Loucy (cell line): ENCODE measurements around the gene APOH.

ENCODE experiments used
- H2AFZ ChIP-seq: fragments of 200-600 bp; sonication (generic); 2 replicates; pipeline ENCODE4 v1.6.0; 2016; ENCODE audit warnings: antibody characterized with exemption, mild to moderate bottlenecking, low read length, moderate library complexity
- H3F3A ChIP-seq: fragments of 200-600 bp; 2 replicates; pipeline ENCODE4 v1.6.0; 2016; ENCODE audit warnings: antibody characterized with exemption, low read depth, mild to moderate bottlenecking
- H3K27me3 ChIP-seq: fragments of 200-600 bp; sonication (generic); 2 replicates; pipeline ENCODE4 v1.6.1; 2014; ENCODE audit warnings: low read length, mild to moderate bottlenecking; ENCODE audit not compliant: insufficient read depth, poor library complexity, severe bottlenecking
- H3K36me3 ChIP-seq: fragments of 200-600 bp; sonication (generic); 2 replicates; pipeline ENCODE4 v1.6.1; 2016; ENCODE audit warnings: low read length; ENCODE audit not compliant: insufficient read depth
- H3K4me1 ChIP-seq: fragments of 200-600 bp; sonication (generic); 2 replicates; pipeline ENCODE4 v1.5.1; 2014; ENCODE audit warnings: low read length, mild to moderate bottlenecking; ENCODE audit not compliant: insufficient read depth, poor library complexity, severe bottlenecking
- H3K4me2 ChIP-seq: fragments of 200-600 bp; sonication (generic); 2 replicates; pipeline ENCODE4 v1.6.0; 2014; ENCODE audit warnings: antibody characterized with exemption, low read length, low read depth, mild to moderate bottlenecking; ENCODE audit not compliant: poor library complexity, severe bottlenecking
- H3K4me3 ChIP-seq: fragments of 200-600 bp; sonication (generic); 2 replicates; pipeline ENCODE4 v1.5.1; 2014; ENCODE audit warnings: low read length, mild to moderate bottlenecking, mixed read lengths; ENCODE audit not compliant: poor library complexity, severe bottlenecking
- H3K79me2 ChIP-seq: fragments of 200-600 bp; sonication (generic); 2 replicates; pipeline ENCODE4 v1.6.1; 2014; ENCODE audit warnings: low read length; ENCODE audit not compliant: insufficient read depth
- H3K9ac ChIP-seq: fragments of 200-600 bp; sonication (generic); 2 replicates; pipeline ENCODE4 v1.6.0; 2014; ENCODE audit warnings: mild to moderate bottlenecking, low read depth, low read length, moderate library complexity; ENCODE audit not compliant: poor library complexity, severe bottlenecking
- H3K9me2 ChIP-seq: fragments of 200-600 bp; sonication (generic); replicated peaks from 2 replicates; pipeline ENCODE4 v1.6.1; 2016; ENCODE audit warnings: low read depth, low read length, mixed read lengths
- H3K9me3 ChIP-seq: fragments of 200-600 bp; sonication (generic); 2 replicates; pipeline ENCODE4 v1.6.1; 2014; ENCODE audit warnings: mild to moderate bottlenecking, antibody characterized with exemption, low read length, low read depth; ENCODE audit not compliant: insufficient read depth
- H4K20me1 ChIP-seq: fragments of 200-600 bp; sonication (generic); 2 replicates; pipeline ENCODE4 v1.6.0; 2014; ENCODE audit warnings: antibody characterized with exemption, low read length, mild to moderate bottlenecking; ENCODE audit not compliant: insufficient read depth, poor library complexity, severe bottlenecking
- CTCF ChIP-seq: fragments of 200-600 bp; sonication (generic); conservative IDR thresholded peaks from 2 replicates; pipeline ENCODE4 v1.5.1; 2014; ENCODE audit warnings: mild to moderate bottlenecking, antibody characterized with exemption, low read length
- EZH2phosphoT487 ChIP-seq: fragments of 200-600 bp; IDR thresholded peaks from 2 replicates; pipeline ENCODE4 v1.6.1; 2018; ENCODE audit warnings: antibody characterized with exemption, mild to moderate bottlenecking, moderate library complexity, borderline replicate concordance

APOH gene

GRCh38 chr17:66275651-66276050 is 46.4 kb upstream of the APOH start:
- no peak overlapping the region for H3K4me2 ChIP-seq
- no peaks in the 10 kb centered on the region for H3K27me3 ChIP-seq

GRCh38 chr17:66273586-66273848 is 44.3 kb upstream of the APOH start:
- H3K9me3 ChIP-seq: peaks cover 8% of the 10 kb centered on the region; the same call in 1 of the 2 replicates
- H3K79me2 ChIP-seq: no peaks in the 10 kb centered on the region
- no peaks in the 10 kb centered on the region for H3K36me3 ChIP-seq
- TF ChIP-seq CTCF: no peak
- TF ChIP-seq EZH2phosphoT487: no peak
- H3K4me3 ChIP-seq: no peak overlapping the region
- H4K20me1 ChIP-seq: no peaks in the 10 kb centered on the region
- H2AFZ ChIP-seq: no peak overlapping the region
- H3K4me2 ChIP-seq: no peak overlapping the region
- H3K9me2 ChIP-seq: no peaks in the 10 kb centered on the region
- no peaks in the 10 kb centered on the region for H3K27me3 ChIP-seq
- no peaks in the 10 kb centered on the region for H3K4me1 ChIP-seq
- no peaks in the 10 kb centered on the region for H3F3A ChIP-seq
- H3K9ac ChIP-seq: no peak overlapping the region

More at GRCh38 chr17:66275651-66276050, 46.4 kb upstream of the APOH start:
- H3K4me3 ChIP-seq: no peak overlapping the region
- no peaks in the 10 kb centered on the region for H3K4me1 ChIP-seq
- H2AFZ ChIP-seq: no peak overlapping the region
- H3K79me2 ChIP-seq: no peaks in the 10 kb centered on the region
- peaks cover under 1% of the 10 kb centered on the region; the same call in 1 of the 2 replicates for H3K9me3 ChIP-seq
- H3K9ac ChIP-seq: no peak overlapping the region
- no peaks in the 10 kb centered on the region for H4K20me1 ChIP-seq
- no peaks in the 10 kb centered on the region for H3K9me2 ChIP-seq
- TF ChIP-seq CTCF (no peak), EZH2phosphoT487 (no peak)
- H3K36me3 ChIP-seq: no peaks in the 10 kb centered on the region
- no peaks in the 10 kb centered on the region for H3F3A ChIP-seq

- Histone ChIP-seq H3K79me2 (no peaks in the 10 kb centered on the region), H3K4me2 (no peak overlapping the region), H3K4me1 (no peaks in the 10 kb centered on the region), H3F3A (no peaks in the 10 kb centered on the region), H3K36me3 (no peaks in the 10 kb centered on the region), H4K20me1 (no peaks in the 10 kb centered on the region), H2AFZ (no peak overlapping the region), H3K27me3 (no peaks in the 10 kb centered on the region), H3K9me2 (no peaks in the 10 kb centered on the region), H3K4me3 (no peak overlapping the region), H3K9ac (no peak overlapping the region), H3K9me3 (peaks cover 8% of the 10 kb centered on the region; the same call in 1 of the 2 replicates)
- TF ChIP-seq CTCF: no peak
- TF ChIP-seq EZH2phosphoT487: no peak
Measured at GRCh38 chr17:66272811-66273585, 43.8 kb upstream of the APOH start.
